ENCODE results near the gene OPA1.

The OPA1 gene

GRCh38 chr3:193650585-193650984 lies 57.6 kb downstream of the OPA1 start:
- Histone ChIP-seq H3K27me3 (ENCODE audit: insufficient read depth, low read depth, severe bottlenecking) (no peaks in the 10 kb centered on the region), H3K27ac (peak overlapping the region; percentile 39), H3K9me3 (ENCODE audit: severe bottlenecking) (no peaks in the 10 kb centered on the region), H3K36me3 (no peaks in the 10 kb centered on the region), H3K4me3 (ENCODE audit: low read depth, low read length) (no peak overlapping the region)
- no peak for TF ChIP-seq CTCF (IDR thresholded peaks at IDR 0.05; ENCODE audit: low read depth, low read length)
- no peak for DNase-seq

- no peaks in the 10 kb centered on the region; the same call in 1 of the 2 replicates for H3K36me3 ChIP-seq
- H3K9me3 ChIP-seq (ENCODE audit: severe bottlenecking) = no peaks in the 10 kb centered on the region
- no peak for TF ChIP-seq CTCF (IDR thresholded peaks at IDR 0.05; ENCODE audit: low read depth, low read length)
Measured at GRCh38 chr3:193655831-193656433, 62.9 kb downstream of the OPA1 start.

GRCh38 chr3:193656445-193656844 lies 63.4 kb downstream of the OPA1 start:
- Histone ChIP-seq H3K27me3 (ENCODE audit: insufficient read depth, low read depth, severe bottlenecking) (no peaks in the 10 kb centered on the region), H3K4me3 (ENCODE audit: low read depth, low read length) (no peak overlapping the region), H3K36me3 (no peaks in the 10 kb centered on the region; the same call in 1 of the 2 replicates), H3K9me3 (ENCODE audit: severe bottlenecking) (no peaks in the 10 kb centered on the region), H3K27ac (no peak overlapping the region)
- no peak for TF ChIP-seq CTCF (IDR thresholded peaks at IDR 0.05; ENCODE audit: low read depth, low read length)
- DNase-seq = no peak

More at GRCh38 chr3:193655831-193656433, 62.9 kb downstream of the OPA1 start:
- Histone ChIP-seq H3K27ac (no peak overlapping the region), H3K4me3 (ENCODE audit: low read depth, low read length) (no peak overlapping the region), H3K27me3 (ENCODE audit: insufficient read depth, low read depth, severe bottlenecking) (no peaks in the 10 kb centered on the region)
- DNase-seq = no peak

- H3K27ac ChIP-seq = no peak overlapping the region
- TF ChIP-seq CTCF (IDR thresholded peaks at IDR 0.05; ENCODE audit: low read depth, low read length) = no peak
Measured at GRCh38 chr3:193656878-193657282, 63.9 kb downstream of the OPA1 start.

GRCh38 chr3:193660171-193660570 lies 67.2 kb downstream of the OPA1 start:
- Histone ChIP-seq H3K27ac (no peak overlapping the region), H3K4me3 (ENCODE audit: low read depth, low read length) (no peak overlapping the region), H3K27me3 (ENCODE audit: insufficient read depth, low read depth, severe bottlenecking) (no peaks in the 10 kb centered on the region), H3K36me3 (no peaks in the 10 kb centered on the region; the same call in 1 of the 2 replicates), H3K9me3 (ENCODE audit: severe bottlenecking) (no peaks in the 10 kb centered on the region)
- no peak for DNase-seq
- no peak for TF ChIP-seq CTCF (IDR thresholded peaks at IDR 0.05; ENCODE audit: low read depth, low read length)

More at GRCh38 chr3:193656878-193657282, 63.9 kb downstream of the OPA1 start:
- Histone ChIP-seq H3K36me3 (no peaks in the 10 kb centered on the region; the same call in 1 of the 2 replicates), H3K9me3 (ENCODE audit: severe bottlenecking) (no peaks in the 10 kb centered on the region), H3K27me3 (ENCODE audit: insufficient read depth, low read depth, severe bottlenecking) (no peaks in the 10 kb centered on the region), H3K4me3 (ENCODE audit: low read depth, low read length) (no peak overlapping the region)
- DNase-seq = no peak

Measured in WERI-Rb-1 (cell line).